NCI-H748 (cell line): ENCODE results near the gene ANKMY1.

ENCODE experiments used
- DNase-seq: peaks from one replicate; lab custom pipeline; 2025; ENCODE audit not compliant: unreplicated experiment; lab: John Stamatoyannopoulos, UW

Gene ANKMY1

GRCh38 chr2:240451791-240452461 is 105.9 kb downstream of the ANKMY1 start:
- no peak for DNase-seq

DNA sequence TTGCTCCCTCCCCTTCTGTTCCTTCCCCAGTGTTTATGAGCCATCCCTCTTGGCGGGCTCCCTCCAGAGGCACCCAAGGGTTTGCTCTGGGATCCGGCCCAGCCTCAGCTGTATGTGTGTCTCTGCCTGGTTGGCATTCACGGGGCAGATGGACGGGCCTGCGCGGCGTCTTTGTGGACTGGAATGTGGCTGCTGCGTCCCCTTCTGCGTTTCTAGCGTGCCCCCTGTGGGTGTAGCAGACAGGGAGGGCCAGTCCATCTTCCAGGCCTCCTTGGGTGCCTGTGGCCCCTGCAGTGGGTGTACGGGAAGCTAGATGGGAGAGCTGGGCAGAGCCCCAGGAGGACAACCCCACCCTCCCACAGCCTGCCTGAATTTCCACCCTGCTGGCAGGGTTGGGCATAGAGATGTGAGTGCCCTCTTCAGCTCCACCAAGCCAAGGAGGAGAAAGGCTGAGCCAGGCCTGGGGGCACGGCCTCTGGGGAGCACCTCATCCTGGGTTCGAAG is 106.6 kb downstream of the ANKMY1 start:
- no peak for DNase-seq

DNA sequence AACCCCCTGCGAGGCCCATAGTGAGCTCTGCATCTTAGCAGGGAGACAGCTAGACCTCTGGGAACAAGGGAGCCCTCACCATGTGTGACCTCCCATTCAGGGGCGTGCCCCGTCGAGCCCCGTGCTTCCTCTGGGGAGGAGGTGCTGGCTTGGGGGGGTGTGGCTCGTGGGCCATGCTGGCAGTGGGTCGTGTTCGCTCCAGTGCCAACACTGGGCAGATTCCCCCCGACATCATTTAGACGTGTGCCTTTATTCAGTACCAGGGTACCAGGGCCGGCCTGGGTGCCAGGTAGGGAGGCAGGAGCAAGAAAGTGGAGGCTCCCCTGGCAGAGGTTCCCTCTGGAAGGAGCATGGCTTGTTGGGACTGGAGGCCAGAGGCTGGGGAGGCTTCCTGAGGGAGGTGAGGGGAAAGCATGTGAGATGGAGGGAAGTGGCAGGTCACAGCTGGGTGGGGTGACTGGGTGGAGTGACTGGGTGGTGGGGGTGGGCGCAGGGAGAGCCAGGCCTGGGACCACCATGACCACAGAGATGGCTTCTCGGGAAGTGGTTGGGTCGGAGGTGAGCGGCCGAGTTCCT is 107.2 kb downstream of the ANKMY1 start:
- DNase-seq, result no peak

- DNase-seq, result no peak
These were observed 107.8 kb downstream of the ANKMY1 start for GRCh38 chr2:240449764-240450531.

DNA sequence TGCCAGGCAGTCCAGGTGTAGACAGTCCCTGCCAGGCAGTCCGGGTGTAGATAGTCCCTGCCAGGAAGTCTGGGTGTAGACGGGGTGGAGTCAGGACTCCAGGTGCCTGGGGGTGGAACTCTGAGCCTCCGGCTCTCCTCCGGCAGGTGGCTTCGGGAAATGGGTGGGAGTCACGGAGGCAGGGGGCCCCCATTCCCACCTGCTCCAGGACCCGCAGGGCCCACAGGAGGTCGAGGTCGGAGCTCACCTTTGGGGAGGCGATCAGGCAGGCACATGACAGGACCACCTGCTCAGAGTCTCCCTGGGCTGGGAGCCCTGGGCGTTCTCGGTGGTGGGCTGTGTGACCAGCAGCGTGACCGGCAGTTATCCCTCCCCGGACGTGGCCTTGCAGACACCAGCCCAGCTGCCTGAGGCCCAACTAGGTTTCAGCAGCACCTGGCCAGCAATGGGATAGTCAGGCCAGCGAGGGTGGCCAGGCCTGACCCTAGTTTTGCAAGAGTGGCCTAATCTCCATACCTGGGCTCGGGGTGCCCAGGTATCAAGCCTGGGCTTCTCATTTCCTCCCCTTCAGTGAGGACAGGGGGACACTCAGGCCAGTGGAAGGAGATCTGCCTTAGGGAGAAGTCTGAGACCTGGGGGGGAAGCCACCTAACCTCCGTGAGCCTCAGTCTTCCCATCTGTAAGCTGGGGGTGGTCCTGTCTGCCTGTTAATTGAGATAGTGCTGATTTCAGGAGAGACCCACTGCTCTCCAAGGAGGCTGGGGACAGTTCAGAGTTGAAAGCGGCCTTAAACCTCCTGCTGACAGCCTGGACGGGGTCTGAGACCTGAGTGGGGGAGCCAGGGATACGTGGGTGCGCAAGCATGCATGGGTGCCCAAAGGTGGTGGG is 109.2 kb downstream of the ANKMY1 start:
- no peak for DNase-seq

GRCh38 chr2:240447934-240448333 is 109.9 kb downstream of the ANKMY1 start:
- no peak for DNase-seq

- no peak for DNase-seq
These were observed 110.5 kb downstream of the ANKMY1 start for GRCh38 chr2:240447331-240447730.

GRCh38 chr2:240446664-240447175 is 111.1 kb downstream of the ANKMY1 start:
- no peak for DNase-seq

- no peak for DNase-seq
These were observed 111.7 kb downstream of the ANKMY1 start for GRCh38 chr2:240445961-240446663.

DNA sequence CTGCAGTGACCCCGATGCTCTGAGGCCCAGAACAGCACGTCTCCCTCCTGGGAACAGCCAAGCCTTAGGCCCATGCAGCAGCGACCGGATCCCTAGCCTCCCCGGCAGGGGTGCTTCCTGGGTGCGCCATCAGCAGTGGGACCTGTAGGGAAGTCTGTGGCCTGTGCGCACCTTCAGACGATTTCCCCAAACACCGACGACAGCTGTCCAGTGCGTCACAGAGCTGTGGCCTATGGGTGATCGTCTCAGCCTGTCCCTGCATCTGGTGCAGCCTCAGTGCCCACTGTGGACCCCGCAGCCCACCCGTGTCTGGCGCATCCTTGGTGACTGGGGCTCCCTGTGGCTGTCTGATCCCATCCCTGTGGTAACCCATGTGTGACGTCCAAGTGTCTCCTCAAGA is 113.3 kb downstream of the ANKMY1 start:
- DNase-seq, result no peak

- no peak for DNase-seq
These were observed 113.9 kb downstream of the ANKMY1 start for GRCh38 chr2:240443891-240444301.

DNA sequence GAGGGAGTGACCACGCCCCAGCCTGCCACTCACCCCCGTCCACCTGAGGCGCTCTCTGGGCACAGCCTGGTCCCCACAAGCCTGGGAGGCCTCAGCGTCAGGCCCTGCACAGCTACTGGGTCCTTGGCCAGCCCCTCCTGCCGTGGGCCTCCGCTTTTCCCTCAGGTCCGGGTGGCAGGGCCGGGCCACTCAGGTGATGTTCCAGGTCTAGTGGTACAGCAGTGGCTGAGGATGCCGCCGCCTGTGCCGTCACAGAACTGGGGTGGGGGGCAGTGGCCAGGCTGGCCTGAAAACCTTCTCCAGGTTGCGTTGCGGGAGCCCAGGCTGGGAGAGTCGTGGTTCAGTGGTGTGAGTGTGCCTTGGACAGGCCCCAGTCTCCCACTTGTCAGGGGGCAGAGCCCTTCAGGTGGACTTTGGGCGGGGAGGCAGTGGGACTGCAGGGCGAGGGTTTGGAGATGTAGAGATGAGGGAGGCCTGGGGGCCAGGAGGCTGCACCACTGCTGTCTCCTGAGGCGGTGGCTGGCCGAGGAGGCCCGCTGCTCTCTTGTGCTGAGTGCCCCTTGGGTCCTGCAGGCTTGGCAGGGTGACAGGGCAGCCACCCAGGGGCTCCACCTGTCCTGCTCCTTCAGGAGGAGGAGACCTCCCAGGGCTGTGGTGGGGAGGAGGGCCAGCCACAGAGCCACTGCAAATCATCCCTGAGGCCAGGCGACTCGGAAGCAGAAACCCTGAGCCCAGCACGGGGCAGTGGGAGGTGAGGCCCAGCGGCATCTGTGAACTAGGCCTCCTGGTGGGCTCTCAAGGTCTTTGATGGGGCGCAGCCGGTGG is 114.7 kb downstream of the ANKMY1 start:
- DNase-seq, result no peak

- no peak for DNase-seq
These were observed 115.8 kb downstream of the ANKMY1 start for GRCh38 chr2:240441993-240442411.

DNA sequence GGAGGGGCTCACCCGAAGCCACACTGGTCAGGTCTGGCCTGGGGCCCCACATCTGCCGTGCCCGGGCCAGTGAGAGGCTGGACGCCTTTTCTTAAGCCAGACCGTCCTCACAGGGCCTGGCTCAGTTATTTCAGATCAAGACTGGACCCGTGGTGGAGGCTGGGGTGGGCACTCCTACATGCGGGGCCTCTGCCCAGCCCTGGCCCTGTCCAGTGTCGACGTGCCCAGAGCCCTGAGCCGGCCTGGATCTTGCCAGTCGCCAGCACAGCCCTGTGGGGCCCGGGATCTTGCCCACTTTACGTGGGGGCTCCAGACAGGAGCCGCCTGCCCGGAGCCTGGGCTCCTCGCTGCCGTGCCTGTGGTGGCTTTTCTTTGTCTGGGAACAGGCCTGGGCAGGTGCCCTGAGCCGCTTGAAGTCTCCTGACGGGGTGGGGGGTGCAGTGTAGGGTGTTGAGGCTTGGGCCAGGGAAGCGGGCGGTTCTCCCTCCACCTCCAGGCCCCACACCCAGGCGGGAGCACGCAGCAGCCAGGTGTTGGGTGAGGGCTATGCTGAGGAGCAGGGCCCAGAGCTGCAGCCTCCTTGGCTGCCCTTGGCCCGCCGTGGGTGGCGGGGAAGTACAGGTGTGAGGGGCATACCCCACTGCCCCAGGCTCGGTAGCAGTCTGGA is 116.3 kb downstream of the ANKMY1 start:
- DNase-seq, result no peak

GRCh38 chr2:240440704-240441320 is 117.0 kb downstream of the ANKMY1 start:
- DNase-seq, result no peak

DNA sequence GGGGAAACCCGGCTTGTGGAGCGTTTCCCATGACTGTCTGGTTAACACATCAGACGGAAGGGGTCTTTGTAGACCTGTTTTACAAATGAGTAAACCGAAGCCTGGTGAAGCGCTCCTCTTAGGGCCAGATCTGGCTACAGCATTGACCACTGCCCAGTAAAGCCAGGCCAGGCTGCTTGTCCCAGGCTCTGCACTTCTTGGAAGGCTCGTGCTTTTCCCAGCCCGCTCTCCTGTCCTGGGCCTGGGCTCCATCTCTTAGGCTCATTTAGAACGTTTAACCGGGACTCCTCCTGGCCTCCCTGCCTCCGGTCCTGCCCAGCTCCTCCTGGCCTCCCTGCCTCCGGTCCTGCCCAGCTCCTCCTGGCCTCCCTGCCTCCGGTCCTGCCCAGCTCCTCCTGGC is 117.5 kb downstream of the ANKMY1 start:
- no peak for DNase-seq

DNA sequence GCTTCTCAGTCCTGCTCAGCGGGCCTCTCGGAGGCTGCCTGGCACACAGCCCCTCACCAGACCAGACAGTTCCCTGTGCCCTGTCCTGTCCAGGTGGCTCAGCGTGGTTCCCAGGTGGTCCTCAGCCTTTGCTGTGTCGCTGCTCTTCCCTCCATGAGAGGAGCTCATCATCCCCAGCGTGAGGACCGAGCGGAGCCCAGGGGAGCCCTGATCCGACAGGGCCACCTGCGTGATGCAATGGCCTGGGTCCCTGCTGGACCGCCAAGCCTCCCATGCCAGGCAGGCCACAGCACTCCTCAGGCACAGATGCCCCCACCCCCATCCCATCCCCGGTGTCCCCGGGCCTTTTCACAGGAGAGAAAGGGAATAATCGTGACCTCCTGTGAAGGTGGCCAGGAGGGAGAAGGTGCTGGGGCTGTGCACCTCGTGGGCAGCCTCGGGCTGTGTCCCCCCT is 118.1 kb downstream of the ANKMY1 start:
- DNase-seq, result no peak
